ENCODE results near the gene PCDHB4. TPM values are rescaled to one million over a fixed set of nuclear protein-coding genes. Genes with fewer than 3 reads are reported as not detected.

Gene PCDHB4
- total RNA-seq (10 to 100 TPM in 1 of 5 donors, 1 to 10 TPM in 1, under 1 TPM in 2, not detected in 1; 0.45 to 15.9 (median 1.7) TPM), polyA plus RNA-seq (under 1 TPM; 0.15 to 0.38 (median 0.37) TPM)
- long read RNA-seq, donor 1, partial matches to known transcripts: 0 of 2 reads
- long read RNA-seq, donor 1, other reads (novel, unspliced or antisense): 0 of 2 reads
- long read RNA-seq, donor 2, partial matches to known transcripts: 0 of 1 reads
- long read RNA-seq, donor 2, other reads (novel, unspliced or antisense): 0 of 1 reads
- long read RNA-seq, donor 3, partial matches to known transcripts: 0 of 2 reads
- long read RNA-seq, donor 3, other reads (novel, unspliced or antisense): 0 of 2 reads
- long read RNA-seq, donor 4, partial matches to known transcripts: 0 of 1 reads
- long read RNA-seq, donor 4, other reads (novel, unspliced or antisense): 0 of 1 reads
- long read RNA-seq, donor 5, partial matches to known transcripts: 0 of 3 reads
- long read RNA-seq, donor 5, other reads (novel, unspliced or antisense): 0 of 3 reads
- long read RNA-seq, donor 6, partial matches to known transcripts: 0 of 1 reads
- long read RNA-seq, donor 6, other reads (novel, unspliced or antisense): 0 of 1 reads
- long read RNA-seq, donor 7, partial matches to known transcripts: 0 of 1 reads
- long read RNA-seq, donor 7, other reads (novel, unspliced or antisense): 0 of 1 reads
- long read RNA-seq, donor 8, partial matches to known transcripts: 0 of 4 reads
- long read RNA-seq, donor 8, other reads (novel, unspliced or antisense): 0 of 4 reads
- long read RNA-seq, donor 9, partial matches to known transcripts: 0 of 1 reads
- long read RNA-seq, donor 9, other reads (novel, unspliced or antisense): 0 of 1 reads
- long read RNA-seq, donor 10: 0 reads

DNA sequence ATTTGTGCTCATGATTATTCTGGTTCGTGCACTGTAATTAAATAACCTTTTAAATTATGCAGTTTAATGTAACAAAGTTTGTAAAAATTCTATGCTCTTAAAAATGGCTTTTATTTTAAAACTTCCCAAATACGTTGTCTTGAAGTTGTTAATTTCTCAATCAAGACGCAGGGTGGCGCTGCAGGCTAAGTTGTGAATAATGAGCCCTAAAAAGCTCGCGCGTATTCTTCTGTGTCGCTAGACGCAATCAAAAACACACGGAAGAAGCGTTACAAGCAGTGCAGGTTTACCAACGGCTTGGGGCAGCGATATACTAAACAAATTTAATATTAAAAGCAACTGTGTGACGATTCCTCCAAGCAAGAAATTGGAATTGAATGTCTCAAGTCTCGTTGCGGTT lies at the start of gene PCDHB4:
TSS of gene PCDHB4 (plus strand) at position 256 of the 400 bp plus-strand sequence. CDS start 181 bp downstream, outside the sequence.
- TF ChIP-seq POLR2AphosphoS5 (IDR thresholded peaks at IDR 0.05): no peak
- no peak for TF ChIP-seq EP300 (IDR thresholded peaks at IDR 0.05)
- no peak for TF ChIP-seq POLR2A (IDR thresholded peaks at IDR 0.05)
- TF ChIP-seq, protein P1, sequence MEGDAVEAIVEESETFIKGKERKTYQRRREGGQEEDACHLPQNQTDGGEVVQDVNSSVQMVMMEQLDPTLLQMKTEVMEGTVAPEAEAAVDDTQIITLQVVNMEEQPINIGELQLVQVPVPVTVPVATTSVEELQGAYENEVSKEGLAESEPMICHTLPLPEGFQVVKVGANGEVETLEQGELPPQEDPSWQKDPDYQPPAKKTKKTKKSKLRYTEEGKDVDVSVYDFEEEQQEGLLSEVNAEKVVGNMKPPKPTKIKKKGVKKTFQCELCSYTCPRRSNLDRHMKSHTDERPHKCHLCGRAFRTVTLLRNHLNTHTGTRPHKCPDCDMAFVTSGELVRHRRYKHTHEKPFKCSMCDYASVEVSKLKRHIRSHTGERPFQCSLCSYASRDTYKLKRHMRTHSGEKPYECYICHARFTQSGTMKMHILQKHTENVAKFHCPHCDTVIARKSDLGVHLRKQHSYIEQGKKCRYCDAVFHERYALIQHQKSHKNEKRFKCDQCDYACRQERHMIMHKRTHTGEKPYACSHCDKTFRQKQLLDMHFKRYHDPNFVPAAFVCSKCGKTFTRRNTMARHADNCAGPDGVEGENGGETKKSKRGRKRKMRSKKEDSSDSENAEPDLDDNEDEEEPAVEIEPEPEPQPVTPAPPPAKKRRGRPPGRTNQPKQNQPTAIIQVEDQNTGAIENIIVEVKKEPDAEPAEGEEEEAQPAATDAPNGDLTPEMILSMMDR (IDR thresholded peaks at IDR 0.05): no peak
- H3K36me3 ChIP-seq: no peaks in the 10 kb centered on the region
- H3K4me1 ChIP-seq: no peaks in the 10 kb centered on the region
- WGBS, 5 donors: 18 to 27% (median 21%) methylated on average over 16 of the region's 16 CpGs
- peaks cover 4 to 68% (median 31%) of the 10 kb centered on the region in 4 donors for H3K9me3 ChIP-seq
- intact Hi-C loops (cut with DNase I; ENCODE audit: low total_unique reads): no loop called here
- H3K27ac ChIP-seq: no peak within 1 kb of the TSS
- peaks cover 0 to 21% (median 0%) of the 10 kb centered on the region in 3 donors for H3K27me3 ChIP-seq
- peak in 1 of 2 donors; percentile 41 for DNase-seq
- peak within 1 kb of the TSS in 3 of 4 donors; percentile 2 to 12 (median 11) for H3K4me3 ChIP-seq

DNA sequence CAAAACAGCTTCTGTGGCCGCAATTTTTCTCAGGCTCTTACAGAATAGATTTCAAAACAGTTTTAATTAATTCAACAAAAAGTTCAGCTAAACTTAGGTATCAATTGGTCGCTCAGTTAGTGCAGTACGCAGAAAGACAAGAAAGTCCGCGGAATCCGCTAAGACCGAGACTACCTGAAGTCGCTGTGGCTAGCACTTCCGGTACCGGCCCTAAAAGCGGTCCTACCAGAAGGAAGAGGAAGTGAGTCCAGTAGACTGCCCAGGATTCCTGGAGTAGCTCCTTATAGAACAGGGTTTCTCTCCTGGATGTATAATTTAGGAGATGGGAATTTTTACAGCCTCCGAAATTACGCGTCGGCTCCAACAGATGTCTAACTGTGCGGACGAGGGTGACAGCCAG lies 43.8 kb upstream of the PCDHB4 start:
- Histone ChIP-seq H3K9me3 (peaks cover 3 to 25% (median 21%) of the 10 kb centered on the region in 4 donors), H3K27ac (no peak overlapping the region), H3K4me3 (peak overlapping the region in 1 of 4 donors; percentile 30), H3K36me3 (no peaks in the 10 kb centered on the region), H3K4me1 (peaks cover 0 to 4% (median 0%) of the 10 kb centered on the region in 4 donors), H3K27me3 (peaks cover 0 to 43% (median 0%) of the 10 kb centered on the region in 3 donors)
- intact Hi-C loops (cut with DNase I; ENCODE audit: low total_unique reads): no loop called here
- WGBS, 5 donors: 45 to 52% (median 49%) methylated on average over 17 of the region's 17 CpGs
- no peak for DNase-seq
- TF ChIP-seq POLR2AphosphoS5 (IDR thresholded peaks at IDR 0.05) (no peak), POLR2A (IDR thresholded peaks at IDR 0.05) (no peak), EP300 (IDR thresholded peaks at IDR 0.05) (no peak)
- TF ChIP-seq, protein P1 (IDR thresholded peaks at IDR 0.05): no peak

DNA sequence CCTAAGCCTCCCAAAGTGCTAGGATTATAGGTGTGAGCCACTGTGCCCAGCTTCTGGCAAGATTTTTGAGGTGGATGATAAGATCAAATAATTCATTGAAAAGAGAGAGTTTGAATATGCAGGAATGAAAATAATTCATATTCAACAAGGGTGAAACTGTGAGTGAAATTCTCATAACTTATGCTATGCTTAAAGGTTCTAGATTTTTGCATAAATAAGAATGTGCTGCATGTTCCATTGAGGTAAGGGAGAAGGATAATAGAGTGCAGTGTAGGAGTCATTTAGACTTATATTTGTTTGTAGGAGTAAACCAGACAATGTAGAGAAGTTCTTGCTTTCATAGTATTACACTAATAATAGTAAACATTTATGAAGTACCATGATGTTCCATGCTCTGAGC lies 39.4 kb upstream of the PCDHB4 start:
- intact Hi-C loops (cut with DNase I; ENCODE audit: low total_unique reads): no loop called here
- no peak for DNase-seq
- Histone ChIP-seq H3K27me3 (peaks cover 0 to 44% (median 0%) of the 10 kb centered on the region in 3 donors), H3K4me1 (peaks cover 0 to 12% (median 0%) of the 10 kb centered on the region in 4 donors), H3K27ac (no peak overlapping the region), H3K9me3 (peaks cover 0 to 36% (median 26%) of the 10 kb centered on the region in 4 donors), H3K36me3 (no peaks in the 10 kb centered on the region), H3K4me3 (no peak overlapping the region)
- TF ChIP-seq, protein P1 (IDR thresholded peaks at IDR 0.05): no peak
- no peak for TF ChIP-seq POLR2A (IDR thresholded peaks at IDR 0.05)
- no peak for TF ChIP-seq POLR2AphosphoS5 (IDR thresholded peaks at IDR 0.05)
- TF ChIP-seq EP300 (IDR thresholded peaks at IDR 0.05): no peak

DNA sequence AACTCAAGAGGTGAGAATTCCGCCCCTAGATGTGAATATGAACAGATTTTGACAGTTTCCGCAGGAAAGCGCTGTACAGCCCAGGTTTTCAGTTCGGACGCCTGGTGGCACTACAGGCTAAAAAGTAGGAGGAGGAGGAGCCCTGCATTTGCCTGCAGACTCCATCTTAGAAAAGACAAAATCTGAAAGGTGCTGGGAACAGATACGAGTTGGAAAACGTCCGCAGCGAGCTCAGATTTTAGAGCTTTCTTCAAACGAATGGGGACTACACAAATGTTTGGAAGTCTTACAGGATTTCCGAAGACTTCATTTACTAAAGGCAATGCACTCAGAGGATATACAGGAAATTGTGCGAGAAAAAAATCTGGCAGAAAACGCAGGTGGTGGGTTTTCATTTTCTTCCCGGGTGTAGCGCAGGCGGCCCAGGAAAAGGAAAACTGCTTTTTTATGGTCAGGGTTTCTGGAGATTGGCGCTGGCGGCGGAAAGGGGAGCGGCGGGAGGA lies 37.1 kb upstream of the PCDHB4 start:
- no peaks in the 10 kb centered on the region for H3K36me3 ChIP-seq
- WGBS, 5 donors: 13 to 16% (median 14%) methylated on average over 21 of the region's 21 CpGs
- DNase-seq: peak in 1 of 2 donors; percentile 51
- peaks cover 0 to 41% (median 14%) of the 10 kb centered on the region in 4 donors for H3K9me3 ChIP-seq
- peaks cover 0 to 9% (median 0%) of the 10 kb centered on the region in 4 donors for H3K4me1 ChIP-seq
- H3K4me3 ChIP-seq: peak overlapping the region; percentile 28 to 50 (median 34)
- TF ChIP-seq POLR2AphosphoS5 (IDR thresholded peaks at IDR 0.05): no peak
- TF ChIP-seq, protein P1 (IDR thresholded peaks at IDR 0.05): peak in 3 of 7 experiments; percentile 10 to 26 (median 16)
- H3K27me3 ChIP-seq: peaks cover 0 to 28% (median 0%) of the 10 kb centered on the region in 3 donors
- intact Hi-C loops (cut with DNase I; ENCODE audit: low total_unique reads): no loop called here
- peak overlapping the region in 3 of 5 donors; percentile 10 to 54 (median 45) for H3K27ac ChIP-seq

Measured in stomach (tissue), 19 donors.